Transverse colon (tissue), 3 donors: ENCODE results near the gene TLCD4.

Experiments used
- EP300 ChIP-seq: sonication (generic); formaldehyde crosslinking; IDR thresholded peaks from one replicate; pipeline ENCODE4 v1.6.1; 2017; ENCODE audit warnings: antibody characterized with exemption, low read depth
- POLR2A ChIP-seq: fragments of 450-650 bp; IDR thresholded peaks from one replicate; pipeline ENCODE4 v1.6.1; 2016; ENCODE audit warnings: antibody characterized with exemption, mild to moderate bottlenecking, moderate library complexity
- TF ChIP-seq, protein P1 (sequence below), 5 experiments: fragments of 200-600 bp in 3 of 5; fragments of 450-650 bp in 2 of 5; sonication (generic) in 3 of 5; IDR thresholded peaks; 1 replicate in 2 of 5; 2 replicates in 3 of 5; pipeline ENCODE4 v1.5.1; 2016 to 2017; ENCODE audit warnings: antibody characterized with exemption in 5 of 5, inconsistent platforms in 3 of 5, mild to moderate bottlenecking in 2 of 5, moderate library complexity in 1 of 5

DNA sequence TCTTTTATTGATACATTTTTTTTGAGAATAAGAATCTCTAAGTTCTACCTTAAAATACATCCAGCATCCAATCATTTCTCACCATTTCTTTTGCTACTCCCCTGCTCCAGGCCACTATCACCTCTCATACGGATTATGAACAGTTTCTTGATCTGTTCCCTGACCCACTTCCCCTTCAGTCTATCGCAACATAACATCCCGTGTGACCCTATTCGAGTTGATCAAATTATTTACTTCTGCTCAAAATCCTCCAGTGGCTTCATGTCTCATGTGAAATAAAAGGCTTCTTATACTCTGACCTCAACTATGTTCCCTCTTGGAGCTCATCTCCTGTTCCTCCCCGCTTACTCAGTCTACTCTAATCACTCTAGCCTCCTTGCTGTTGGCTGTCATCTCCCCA is 49.6 kb upstream of the TLCD4 start:
- TF ChIP-seq, protein P1, sequence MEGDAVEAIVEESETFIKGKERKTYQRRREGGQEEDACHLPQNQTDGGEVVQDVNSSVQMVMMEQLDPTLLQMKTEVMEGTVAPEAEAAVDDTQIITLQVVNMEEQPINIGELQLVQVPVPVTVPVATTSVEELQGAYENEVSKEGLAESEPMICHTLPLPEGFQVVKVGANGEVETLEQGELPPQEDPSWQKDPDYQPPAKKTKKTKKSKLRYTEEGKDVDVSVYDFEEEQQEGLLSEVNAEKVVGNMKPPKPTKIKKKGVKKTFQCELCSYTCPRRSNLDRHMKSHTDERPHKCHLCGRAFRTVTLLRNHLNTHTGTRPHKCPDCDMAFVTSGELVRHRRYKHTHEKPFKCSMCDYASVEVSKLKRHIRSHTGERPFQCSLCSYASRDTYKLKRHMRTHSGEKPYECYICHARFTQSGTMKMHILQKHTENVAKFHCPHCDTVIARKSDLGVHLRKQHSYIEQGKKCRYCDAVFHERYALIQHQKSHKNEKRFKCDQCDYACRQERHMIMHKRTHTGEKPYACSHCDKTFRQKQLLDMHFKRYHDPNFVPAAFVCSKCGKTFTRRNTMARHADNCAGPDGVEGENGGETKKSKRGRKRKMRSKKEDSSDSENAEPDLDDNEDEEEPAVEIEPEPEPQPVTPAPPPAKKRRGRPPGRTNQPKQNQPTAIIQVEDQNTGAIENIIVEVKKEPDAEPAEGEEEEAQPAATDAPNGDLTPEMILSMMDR (IDR thresholded peaks at IDR 0.05): no peak
- no peak for TF ChIP-seq POLR2A
- no peak for TF ChIP-seq EP300
